Measurements from ENCODE around the gene CTF1.
"Not testable (repeated sequence)": the region's sequence is repeated elsewhere in the genome, so short reads cannot be mapped to it uniquely, and the experiment has no call there.

The CTF1 gene

GRCh38 chr16:30887927-30888326 is 8.5 kb upstream of the CTF1 start:
- TF ChIP-seq Cebpa-rat (IDR thresholded peaks at IDR 0.05) = no peak
- H3K27ac ChIP-seq = 0 out of 2 replicates have a peak overlapping the region, but pooled peaks have one; percentile 4
- no peaks in the 10 kb centered on the region for H3K9me3 ChIP-seq
- H3K27me3 ChIP-seq = no peaks in the 10 kb centered on the region
- H3K9ac ChIP-seq = peak overlapping the region; percentile 15; the same call in 1 of the 2 replicates
- H3K36me3 ChIP-seq = peaks cover 85% of the 10 kb centered on the region
- H3K4me2 ChIP-seq = no peak overlapping the region
- H3K4me1 ChIP-seq = peaks cover 22% of the 10 kb centered on the region
- peaks cover 12% of the 10 kb centered on the region for H4K20me1 ChIP-seq
- H3K4me3 ChIP-seq = no peak overlapping the region

GRCh38 chr16:30888856-30889499 is 7.4 kb upstream of the CTF1 start:
- no peak for TF ChIP-seq Cebpa-rat (IDR thresholded peaks at IDR 0.05)
- Histone ChIP-seq H3K4me2 (no peak overlapping the region), H3K36me3 (peaks cover 77% of the 10 kb centered on the region), H4K20me1 (peaks cover 14% of the 10 kb centered on the region), H3K27me3 (no peaks in the 10 kb centered on the region), H3K9me3 (no peaks in the 10 kb centered on the region), H3K4me1 (peaks cover 23% of the 10 kb centered on the region), H3K27ac (no peak overlapping the region), H3K9ac (no peak overlapping the region), H3K4me3 (no peak overlapping the region)

GRCh38 chr16:30889721-30890120 is 6.7 kb upstream of the CTF1 start:
- Histone ChIP-seq H4K20me1 (peaks cover 14% of the 10 kb centered on the region), H3K36me3 (peaks cover 70% of the 10 kb centered on the region), H3K4me1 (peaks cover 24% of the 10 kb centered on the region), H3K27me3 (no peaks in the 10 kb centered on the region), H3K4me2 (no peak overlapping the region), H3K9ac (no peak overlapping the region), H3K27ac (no peak overlapping the region), H3K9me3 (no peaks in the 10 kb centered on the region), H3K4me3 (no peak overlapping the region)
- no peak for TF ChIP-seq Cebpa-rat (IDR thresholded peaks at IDR 0.05)

GRCh38 chr16:30891043-30891823 is 5.2 kb upstream of the CTF1 start:
- not testable (repeated sequence) for H3K4me2 ChIP-seq

GRCh38 chr16:30892670-30893416 is 3.6 kb upstream of the CTF1 start:
- no peaks in the 10 kb centered on the region for H3K9me3 ChIP-seq
- H4K20me1 ChIP-seq = peaks cover 8% of the 10 kb centered on the region
- TF ChIP-seq Cebpa-rat (IDR thresholded peaks at IDR 0.05) = no peak
- peak overlapping the region; percentile 79 for H3K4me3 ChIP-seq
- peak overlapping the region; percentile 83 for H3K27ac ChIP-seq
- peak overlapping the region; percentile 86 for H3K9ac ChIP-seq
- H3K27me3 ChIP-seq = no peaks in the 10 kb centered on the region
- peaks cover 39% of the 10 kb centered on the region for H3K36me3 ChIP-seq
- H3K4me1 ChIP-seq = peaks cover 44% of the 10 kb centered on the region
- peak overlapping the region; percentile 98 for H3K4me2 ChIP-seq

More at GRCh38 chr16:30891043-30891823, 5.2 kb upstream of the CTF1 start:
- not testable (repeated sequence) for H3K27me3 ChIP-seq, H3K9me3 ChIP-seq, H3K27ac ChIP-seq, H3K9ac ChIP-seq, H3K4me3 ChIP-seq
- H3K36me3 ChIP-seq = peaks cover 55% of the 10 kb centered on the region
- peaks cover 31% of the 10 kb centered on the region for H3K4me1 ChIP-seq
- H4K20me1 ChIP-seq = peaks cover 14% of the 10 kb centered on the region

- TF ChIP-seq Cebpa-rat (IDR thresholded peaks at IDR 0.05) = no peak
- H3K9ac ChIP-seq = peak overlapping the region; percentile 86
- H3K9me3 ChIP-seq = no peaks in the 10 kb centered on the region
- peaks cover 34% of the 10 kb centered on the region for H3K36me3 ChIP-seq
- H3K4me3 ChIP-seq = peak overlapping the region; percentile 79
- H3K27ac ChIP-seq = peak overlapping the region; percentile 83
- H4K20me1 ChIP-seq = peaks cover 7% of the 10 kb centered on the region; the same call in 1 of the 2 replicates
- H3K4me2 ChIP-seq = peak overlapping the region; percentile 98
- H3K27me3 ChIP-seq = no peaks in the 10 kb centered on the region
- peaks cover 44% of the 10 kb centered on the region for H3K4me1 ChIP-seq
Measured at GRCh38 chr16:30893417-30893743, 3.0 kb upstream of the CTF1 start.

- Histone ChIP-seq H3K36me3 (peaks cover 28% of the 10 kb centered on the region), H3K4me2 (peak within 1 kb of the TSS; percentile 98), H3K9me3 (no peaks in the 10 kb centered on the region), H3K4me3 (peak within 1 kb of the TSS; percentile 79), H3K27me3 (no peaks in the 10 kb centered on the region), H3K9ac (peak within 1 kb of the TSS; percentile 86), H4K20me1 (peaks cover 7% of the 10 kb centered on the region; the same call in 1 of the 2 replicates), H3K4me1 (peaks cover 44% of the 10 kb centered on the region), H3K27ac (peak within 1 kb of the TSS; percentile 83)
- TF ChIP-seq Cebpa-rat (IDR thresholded peaks at IDR 0.05) = no peak
Measured at GRCh38 chr16:30893744-30894539, 2.5 kb upstream of the CTF1 start, which contains the start of gene BCL7C. TSS of gene BCL7C (minus strand) at chr16:30894077. CDS start at chr16:30893944, 133 bp downstream.

- Histone ChIP-seq H3K27ac (peak overlapping the region; percentile 83), H3K9me3 (no peaks in the 10 kb centered on the region), H3K4me3 (peak overlapping the region; percentile 79), H3K27me3 (no peaks in the 10 kb centered on the region), H3K4me2 (peak overlapping the region; percentile 98), H4K20me1 (peaks cover 7% of the 10 kb centered on the region; the same call in 1 of the 2 replicates), H3K9ac (peak overlapping the region; percentile 86), H3K36me3 (peaks cover 20% of the 10 kb centered on the region), H3K4me1 (peaks cover 44% of the 10 kb centered on the region)
- no peak for TF ChIP-seq Cebpa-rat (IDR thresholded peaks at IDR 0.05)
Measured at GRCh38 chr16:30894540-30895368, 1.7 kb upstream of the CTF1 start.

Measured in BLaER1 (cell line).